GM12801 (cell line): Measurements from ENCODE around the gene RHBDL3.

ENCODE experiments used
- TF ChIP-seq, protein P1 (sequence below): IDR thresholded peaks from one replicate; pipeline ENCODE4 v1.5.1; 2011; ENCODE audit warnings: control low read depth; ENCODE audit not compliant: insufficient read length; ENCODE audit errors: extremely low read depth

The RHBDL3 gene

DNA sequence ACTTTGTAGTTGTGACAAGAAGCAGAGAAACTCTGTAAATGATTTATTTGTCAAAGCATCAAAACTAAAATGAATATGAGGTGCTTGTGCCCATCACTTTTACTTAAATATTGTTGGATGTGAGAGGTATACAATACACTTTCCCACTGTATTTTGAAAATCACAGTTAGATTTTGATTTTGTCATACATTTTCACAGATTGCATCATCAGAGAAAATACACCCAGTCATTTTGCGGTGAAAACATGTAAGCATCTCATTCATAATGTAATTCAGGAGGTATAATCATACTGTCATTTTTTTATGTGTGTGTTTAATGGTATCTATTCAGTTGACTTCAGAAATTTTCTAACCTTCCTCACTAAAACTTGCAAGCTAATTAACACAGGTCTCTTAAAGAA, 95.6 kb downstream of the RHBDL3 start:
- TF ChIP-seq, protein P1, sequence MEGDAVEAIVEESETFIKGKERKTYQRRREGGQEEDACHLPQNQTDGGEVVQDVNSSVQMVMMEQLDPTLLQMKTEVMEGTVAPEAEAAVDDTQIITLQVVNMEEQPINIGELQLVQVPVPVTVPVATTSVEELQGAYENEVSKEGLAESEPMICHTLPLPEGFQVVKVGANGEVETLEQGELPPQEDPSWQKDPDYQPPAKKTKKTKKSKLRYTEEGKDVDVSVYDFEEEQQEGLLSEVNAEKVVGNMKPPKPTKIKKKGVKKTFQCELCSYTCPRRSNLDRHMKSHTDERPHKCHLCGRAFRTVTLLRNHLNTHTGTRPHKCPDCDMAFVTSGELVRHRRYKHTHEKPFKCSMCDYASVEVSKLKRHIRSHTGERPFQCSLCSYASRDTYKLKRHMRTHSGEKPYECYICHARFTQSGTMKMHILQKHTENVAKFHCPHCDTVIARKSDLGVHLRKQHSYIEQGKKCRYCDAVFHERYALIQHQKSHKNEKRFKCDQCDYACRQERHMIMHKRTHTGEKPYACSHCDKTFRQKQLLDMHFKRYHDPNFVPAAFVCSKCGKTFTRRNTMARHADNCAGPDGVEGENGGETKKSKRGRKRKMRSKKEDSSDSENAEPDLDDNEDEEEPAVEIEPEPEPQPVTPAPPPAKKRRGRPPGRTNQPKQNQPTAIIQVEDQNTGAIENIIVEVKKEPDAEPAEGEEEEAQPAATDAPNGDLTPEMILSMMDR = no peak

DNA sequence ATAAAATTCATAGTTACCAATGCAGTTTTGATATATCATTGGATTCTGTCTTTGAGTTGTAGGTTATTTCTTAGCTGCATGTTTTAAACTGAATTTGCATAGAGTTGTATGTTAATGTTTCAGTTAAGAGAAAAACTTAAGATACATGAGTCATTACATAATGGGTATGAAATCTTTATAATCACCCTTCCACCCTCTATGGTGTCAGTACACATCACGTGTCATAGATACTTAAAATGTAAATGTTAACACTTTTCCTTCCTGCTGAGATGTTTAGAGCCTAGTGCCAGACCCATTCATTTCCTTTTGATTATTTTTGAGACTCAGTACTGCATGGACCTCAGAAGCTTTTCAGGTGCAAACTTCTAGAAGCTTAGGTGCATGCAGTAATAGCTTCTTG, 104.8 kb downstream of the RHBDL3 start:
- TF ChIP-seq, protein P1 = no peak
